CD4-positive, alpha-beta T cell treated with Interleukin-15 for 1 hour (primary cell): ENCODE measurements around the gene CDR2L.

Source experiments
- DNase-seq: peaks from one replicate; pipeline ENCODE4 v3.0.0-alpha.2; 2020

CDR2L gene

GRCh38 chr17:74987418-74987908, at the start of gene CDR2L:
Gene CDR2L, plus strand, starts transcription at chr17:74987632. Its CDS starts 412 bp downstream, at chr17:74988044.
- peak; percentile 92 for DNase-seq

GRCh38 chr17:74938194-74938950, 49.1 kb upstream of the CDR2L start:
- DNase-seq = no peak

GRCh38 chr17:74939534-74939933, 47.9 kb upstream of the CDR2L start:
- DNase-seq = no peak

GRCh38 chr17:74941128-74941725, 46.2 kb upstream of the CDR2L start:
- no peak for DNase-seq

- DNase-seq = no peak
Measured at GRCh38 chr17:74943808-74944522, 43.5 kb upstream of the CDR2L start.

GRCh38 chr17:74945543-74945942, 41.9 kb upstream of the CDR2L start:
- no peak for DNase-seq

- no peak for DNase-seq
Measured at GRCh38 chr17:74946641-74947040, 40.8 kb upstream of the CDR2L start.

- no peak for DNase-seq
Measured at GRCh38 chr17:74947041-74947754, 40.2 kb upstream of the CDR2L start.

- no peak for DNase-seq
Measured at GRCh38 chr17:74949455-74950115, 37.8 kb upstream of the CDR2L start.

- DNase-seq = no peak
Measured at GRCh38 chr17:74950207-74950606, 37.2 kb upstream of the CDR2L start.

GRCh38 chr17:74951065-74951464, 36.4 kb upstream of the CDR2L start:
- no peak for DNase-seq

- DNase-seq = no peak
Measured at GRCh38 chr17:74951680-74952421, 35.6 kb upstream of the CDR2L start.

- no peak for DNase-seq
Measured at GRCh38 chr17:74952431-74953133, 34.9 kb upstream of the CDR2L start.

GRCh38 chr17:74953134-74953687, 34.2 kb upstream of the CDR2L start:
- DNase-seq = no peak

- no peak for DNase-seq
Measured at GRCh38 chr17:74954115-74954514, 33.3 kb upstream of the CDR2L start.

- no peak for DNase-seq
Measured at GRCh38 chr17:74954665-74955421, 32.6 kb upstream of the CDR2L start.

GRCh38 chr17:74956093-74956492, 31.3 kb upstream of the CDR2L start:
- DNase-seq = no peak

GRCh38 chr17:74957935-74958740, 29.3 kb upstream of the CDR2L start:
- peak; percentile 65 for DNase-seq
